Activated naive CD8-positive, alpha-beta T cell treated with anti-CD3 and anti-CD28 coated beads, Interleukin-2, amount 10 ng/mL, durations not matched to agents 7 days and 5 days (primary cell): ENCODE measurements around the gene PACS1. TPM values are rescaled to one million over a fixed set of nuclear protein-coding genes. Genes with fewer than 3 reads are reported as not detected.
"Not testable (repeated sequence)": the region's sequence is repeated elsewhere in the genome, so short reads cannot be mapped to it uniquely, and the experiment has no call there.

Experiments
- ATAC-seq: fragments of 150-1000 bp; cut with Tn5 transposase; one replicate; pipeline ENCODE4 v1.10.0; 2021; ENCODE audit warnings: low read depth, moderate library complexity
- POLR2A ChIA-PET: fragments of 350-600 bp; sonication (Branson Sonifier 250); formaldehyde crosslinking; loops from one replicate; lab custom pipeline; 2021; ENCODE audit warnings: antibody characterized with exemption; lab: Charles Lee
- DNase-seq: peaks from one replicate; pipeline ENCODE4 v3.0.0; 2021
- H3K27ac Mint-ChIP-seq: one replicate; pipeline ENCODE4 v1.8.0; 2022; ENCODE audit warnings: mild to moderate bottlenecking, mixed read lengths
- H3K27me3 Mint-ChIP-seq: one replicate; pipeline ENCODE4 v1.8.0; 2022; ENCODE audit warnings: mild to moderate bottlenecking, moderate library complexity, mixed read lengths
- H3K36me3 Mint-ChIP-seq: one replicate; pipeline ENCODE4 v1.8.0; 2021; ENCODE audit warnings: mild to moderate bottlenecking, mixed read lengths
- H3K4me1 Mint-ChIP-seq: one replicate; pipeline ENCODE4 v1.8.0; 2021; ENCODE audit warnings: mixed read lengths
- H3K4me3 Mint-ChIP-seq: one replicate; pipeline ENCODE4 v1.8.0; 2022; ENCODE audit warnings: mild to moderate bottlenecking, moderate library complexity, mixed read lengths
- H3K9me3 Mint-ChIP-seq: one replicate; pipeline ENCODE4 v1.8.0; 2021; ENCODE audit warnings: mixed read lengths
- total RNA-seq, 2 experiments: library from RNA; stranded (reverse); gene quantifications; one replicate each; pipeline ENCODE4 v1.2.3, GENCODE V29; 2021

The PACS1 gene
- total RNA-seq, 2 experiments from 2014 or later, result 138 to 162 TPM

DNA sequence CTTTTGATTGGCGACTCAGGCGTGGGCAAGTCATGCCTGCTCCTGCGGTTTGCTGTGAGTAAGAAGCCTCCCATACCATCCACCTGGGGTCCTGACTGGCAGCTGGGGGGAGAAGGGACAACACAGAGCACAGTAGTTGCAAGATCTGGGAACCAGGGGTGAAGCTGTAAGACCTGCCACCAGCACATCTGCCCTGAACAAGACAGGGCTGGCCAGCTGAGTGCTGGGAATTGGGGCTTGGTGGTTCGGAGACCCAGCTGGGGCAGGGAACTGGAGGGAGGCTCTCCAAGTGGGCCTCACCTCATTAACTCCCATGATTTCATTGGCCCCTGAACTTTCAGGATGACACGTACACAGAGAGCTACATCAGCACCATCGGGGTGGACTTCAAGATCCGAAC is 201.7 kb downstream of the PACS1 start:
- Mint-ChIP-seq H3K27me3 (no peaks in the 10 kb centered on the region), H3K27ac (peak overlapping the region; percentile 38), H3K36me3 (peaks cover 32% of the 10 kb centered on the region), H3K9me3 (no peaks in the 10 kb centered on the region), H3K4me1 (peaks cover 44% of the 10 kb centered on the region), H3K4me3 (peak overlapping the region; percentile 25)
- POLR2A ChIA-PET, result interaction anchor here (2.2 kb wide), 1 partner anchor 10 kb away, joined by 10 read pairs; no protein-coding TSS in a partner anchor
- DNase-seq (no peak), ATAC-seq (no peak)

- POLR2A ChIA-PET, result interaction anchor here (1.0 to 2.2 kb wide), 4 partner anchors 9 to 40 kb away, joined by 3 to 10 read pairs (median 4); partner anchors contain the start of gene YIF1A
- DNase-seq, result no peak
- Mint-ChIP-seq H3K36me3 (peaks cover 32% of the 10 kb centered on the region), H3K4me3 (peak overlapping the region; percentile 49), H3K4me1 (peaks cover 41% of the 10 kb centered on the region), H3K27ac (peak overlapping the region; percentile 11), H3K27me3 (no peaks in the 10 kb centered on the region), H3K9me3 (no peaks in the 10 kb centered on the region)
- no peak for ATAC-seq
These were observed 202.5 kb downstream of the PACS1 start for GRCh38 chr11:66272596-66272995.

DNA sequence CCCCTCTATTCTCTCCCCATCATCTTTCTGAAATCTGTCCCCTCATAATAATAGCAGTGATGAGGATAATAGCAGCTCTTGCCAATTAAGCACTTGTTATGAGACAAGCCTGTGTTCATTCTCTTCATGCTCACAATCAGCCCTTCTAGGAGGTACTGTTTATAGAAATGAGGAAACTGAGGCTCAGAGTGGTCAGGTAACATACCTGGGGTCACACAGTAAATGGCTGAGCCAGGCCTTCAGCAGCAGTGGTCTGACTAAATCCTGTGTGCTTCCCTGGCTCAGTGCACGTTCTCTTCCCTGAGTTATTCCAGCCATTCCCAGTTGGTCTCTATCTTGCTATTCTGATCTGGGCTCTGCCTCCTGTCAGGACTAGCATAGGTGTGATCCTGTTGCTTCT is 204.1 kb downstream of the PACS1 start:
- no peak overlapping the region for H3K4me3 Mint-ChIP-seq
- peak overlapping the region; percentile 7 for H3K27ac Mint-ChIP-seq
- POLR2A ChIA-PET, result no interaction called here
- H3K36me3 Mint-ChIP-seq, result peaks cover 31% of the 10 kb centered on the region
- no peak for DNase-seq
- no peaks in the 10 kb centered on the region for H3K9me3 Mint-ChIP-seq
- ATAC-seq, result no peak
- peaks cover 41% of the 10 kb centered on the region for H3K4me1 Mint-ChIP-seq
- peaks cover 6% of the 10 kb centered on the region for H3K27me3 Mint-ChIP-seq

GRCh38 chr11:66275396-66275795 is 205.3 kb downstream of the PACS1 start:
- Mint-ChIP-seq H3K4me3 (no peak overlapping the region), H3K36me3 (peaks cover 30% of the 10 kb centered on the region), H3K9me3 (no peaks in the 10 kb centered on the region), H3K27ac (no peak overlapping the region), H3K27me3 (peaks cover 14% of the 10 kb centered on the region), H3K4me1 (peaks cover 34% of the 10 kb centered on the region)
- ATAC-seq, result no peak
- POLR2A ChIA-PET, result no interaction called here
- no peak for DNase-seq

- ATAC-seq, result no peak
- POLR2A ChIA-PET, result no interaction called here
- Mint-ChIP-seq H3K4me3 (no peak overlapping the region), H3K4me1 (peaks cover 29% of the 10 kb centered on the region), H3K9me3 (no peaks in the 10 kb centered on the region), H3K27me3 (peaks cover 14% of the 10 kb centered on the region), H3K36me3 (peaks cover 25% of the 10 kb centered on the region), H3K27ac (no peak overlapping the region)
- no peak for DNase-seq
These were observed 206.0 kb downstream of the PACS1 start for GRCh38 chr11:66275984-66276612.

GRCh38 chr11:66276619-66277018 is 206.5 kb downstream of the PACS1 start:
- H3K4me1 Mint-ChIP-seq, result peaks cover 28% of the 10 kb centered on the region
- DNase-seq, H3K9me3 Mint-ChIP-seq, ATAC-seq, H3K4me3 Mint-ChIP-seq: not testable (repeated sequence)
- POLR2A ChIA-PET, result interaction anchor here (0.8 to 1.3 kb wide), 3 partner anchors 9 to 36 kb away, joined by 3 to 12 read pairs (median 5); partner anchors contain the start of genes RAB1B and YIF1A
- peaks cover 14% of the 10 kb centered on the region for H3K27me3 Mint-ChIP-seq
- peaks cover 24% of the 10 kb centered on the region for H3K36me3 Mint-ChIP-seq
- peak overlapping the region; percentile 2 for H3K27ac Mint-ChIP-seq

- Mint-ChIP-seq H3K36me3 (peaks cover 20% of the 10 kb centered on the region), H3K27me3 (peaks cover 14% of the 10 kb centered on the region), H3K4me1 (peaks cover 25% of the 10 kb centered on the region), H3K27ac (peak overlapping the region; percentile 2)
- H3K4me3 Mint-ChIP-seq, H3K9me3 Mint-ChIP-seq, DNase-seq, ATAC-seq: not testable (repeated sequence)
- POLR2A ChIA-PET, result interaction anchor here (0.8 to 1.3 kb wide), 3 partner anchors 9 to 36 kb away, joined by 3 to 12 read pairs (median 5); partner anchors contain the start of genes RAB1B and YIF1A
These were observed 207.0 kb downstream of the PACS1 start for GRCh38 chr11:66277064-66277463.

DNA sequence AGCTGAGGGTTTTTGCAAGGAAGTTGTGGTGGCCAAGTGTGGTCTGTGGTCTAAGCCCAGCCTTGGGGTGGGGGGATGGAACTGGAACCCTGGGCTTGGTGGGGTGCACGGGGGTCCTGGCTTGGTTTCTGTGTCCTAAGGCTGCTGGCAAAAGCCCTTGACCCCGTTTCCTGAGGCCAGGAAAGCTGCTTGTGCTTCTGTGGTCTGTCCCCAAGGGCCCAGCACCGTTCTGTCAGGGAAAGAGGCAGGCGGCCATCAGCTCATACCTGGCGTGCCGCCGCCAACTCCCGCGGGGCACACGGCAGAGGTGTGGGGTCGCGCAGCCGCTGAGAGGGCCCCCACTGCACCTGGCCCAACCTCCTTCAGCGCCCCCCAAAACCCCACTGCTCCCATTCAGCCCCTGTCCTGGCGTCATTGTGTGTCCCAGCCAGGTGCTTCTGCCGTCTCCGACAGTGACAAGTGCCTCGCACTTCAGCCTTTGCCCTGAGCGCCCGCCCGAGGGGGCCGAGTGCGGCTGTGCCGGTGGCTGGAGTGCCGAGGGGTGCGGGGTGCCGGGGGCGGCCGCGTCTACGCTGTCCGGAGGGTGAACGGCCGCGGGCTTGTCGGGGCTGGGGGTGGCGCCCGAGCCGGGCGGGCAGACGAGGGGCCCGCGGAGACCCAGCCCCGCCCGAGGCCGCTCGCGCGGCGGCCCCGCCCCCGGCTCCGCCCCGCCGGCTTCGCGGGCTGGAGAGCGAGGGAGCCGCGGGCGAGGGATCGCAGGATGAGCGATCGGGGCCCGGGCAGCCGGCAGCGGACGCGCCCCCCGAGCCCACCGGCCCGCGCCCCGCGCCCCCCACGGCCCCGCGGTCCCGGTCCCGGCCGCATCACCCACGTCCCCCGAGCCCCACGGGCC is 207.6 kb downstream of the PACS1 start, which contains the start of gene CNIH2:
Gene CNIH2, plus strand, starts transcription at position 705 of the 892 bp plus-strand sequence. CDS start 282 bp downstream, outside the sequence.
- ATAC-seq, result peak; percentile 39
- H3K27ac Mint-ChIP-seq, result peak within 1 kb of the TSS; percentile 2
- H3K4me1 Mint-ChIP-seq, result peaks cover 21% of the 10 kb centered on the region

GRCh38 chr11:66278363-66279091 is 208.5 kb downstream of the PACS1 start:
- no peak for ATAC-seq
- POLR2A ChIA-PET, result no interaction called here
- H3K4me3 Mint-ChIP-seq, result peak overlapping the region; percentile 62
- peaks cover 11% of the 10 kb centered on the region for H3K36me3 Mint-ChIP-seq
- DNase-seq, result no peak
- no peak overlapping the region for H3K27ac Mint-ChIP-seq
- peaks cover 22% of the 10 kb centered on the region for H3K4me1 Mint-ChIP-seq
- no peaks in the 10 kb centered on the region for H3K9me3 Mint-ChIP-seq
- peaks cover 14% of the 10 kb centered on the region for H3K27me3 Mint-ChIP-seq

More for the DNA sequence above, 207.6 kb downstream of the PACS1 start, which contains the start of gene CNIH2:
- peaks cover 14% of the 10 kb centered on the region for H3K36me3 Mint-ChIP-seq
- peak within 1 kb of the TSS; percentile 62 for H3K4me3 Mint-ChIP-seq
- H3K9me3 Mint-ChIP-seq, result no peaks in the 10 kb centered on the region
- peak; percentile 77 for DNase-seq
- POLR2A ChIA-PET, result interaction anchor here (0.8 to 1.3 kb wide), 3 partner anchors 10 to 35 kb away, joined by 3 to 12 read pairs (median 5); partner anchors contain the start of genes RAB1B and YIF1A
- peaks cover 14% of the 10 kb centered on the region for H3K27me3 Mint-ChIP-seq

DNA sequence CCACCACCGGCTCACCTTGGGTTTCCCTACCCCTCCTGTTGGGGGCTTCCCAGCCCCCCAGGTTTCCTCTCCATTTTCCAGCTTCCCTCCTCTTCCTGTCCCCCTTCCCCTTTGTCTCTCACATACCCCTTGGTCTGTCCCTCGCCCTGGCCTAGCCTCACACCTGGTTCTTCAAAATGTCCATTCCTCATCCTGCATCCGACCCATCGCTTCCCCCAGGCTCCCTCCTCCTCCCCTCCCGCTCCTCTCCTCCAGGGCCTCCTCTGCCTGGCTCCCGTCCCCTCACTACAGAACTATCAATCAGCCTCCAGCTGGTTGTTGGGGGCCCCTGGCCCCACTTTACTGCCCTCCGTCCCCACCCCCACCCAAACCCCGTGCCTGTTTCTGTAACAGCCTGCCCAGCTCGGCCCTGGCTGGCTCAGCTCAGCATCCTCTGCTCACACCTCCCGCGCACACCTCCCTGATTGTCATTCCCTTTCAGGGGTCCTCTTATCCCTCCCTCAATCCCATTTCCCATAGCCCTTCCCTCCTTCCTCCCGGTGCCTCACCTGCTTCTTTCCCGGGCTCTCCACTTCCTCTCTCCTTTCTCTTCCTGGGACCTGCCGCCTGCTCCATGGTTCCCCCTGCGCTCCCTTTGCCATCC is 209.1 kb downstream of the PACS1 start:
- H3K9me3 Mint-ChIP-seq, result no peaks in the 10 kb centered on the region
- peak overlapping the region; percentile 62 for H3K4me3 Mint-ChIP-seq
- peaks cover 8% of the 10 kb centered on the region for H3K36me3 Mint-ChIP-seq
- POLR2A ChIA-PET, result no interaction called here
- ATAC-seq (no peak), DNase-seq (no peak)
- H3K4me1 Mint-ChIP-seq, result peaks cover 19% of the 10 kb centered on the region
- H3K27me3 Mint-ChIP-seq, result peaks cover 14% of the 10 kb centered on the region
- H3K27ac Mint-ChIP-seq, result peak overlapping the region; percentile 48

- no peak for ATAC-seq
- POLR2A ChIA-PET, result interaction anchor here (1.0 to 3.8 kb wide), 3 partner anchors 8 to 12 kb away, joined by 3 to 20 read pairs (median 10); partner anchors contain the start of genes RAB1B and YIF1A
- no peaks in the 10 kb centered on the region for H3K9me3 Mint-ChIP-seq
- no peak overlapping the region for H3K27ac Mint-ChIP-seq
- peaks cover 14% of the 10 kb centered on the region for H3K27me3 Mint-ChIP-seq
- no peak overlapping the region for H3K4me3 Mint-ChIP-seq
- peaks cover 5% of the 10 kb centered on the region for H3K36me3 Mint-ChIP-seq
- H3K4me1 Mint-ChIP-seq, result peaks cover 19% of the 10 kb centered on the region
- DNase-seq, result peak; percentile 29
These were observed 210.4 kb downstream of the PACS1 start for GRCh38 chr11:66280428-66280827.

DNA sequence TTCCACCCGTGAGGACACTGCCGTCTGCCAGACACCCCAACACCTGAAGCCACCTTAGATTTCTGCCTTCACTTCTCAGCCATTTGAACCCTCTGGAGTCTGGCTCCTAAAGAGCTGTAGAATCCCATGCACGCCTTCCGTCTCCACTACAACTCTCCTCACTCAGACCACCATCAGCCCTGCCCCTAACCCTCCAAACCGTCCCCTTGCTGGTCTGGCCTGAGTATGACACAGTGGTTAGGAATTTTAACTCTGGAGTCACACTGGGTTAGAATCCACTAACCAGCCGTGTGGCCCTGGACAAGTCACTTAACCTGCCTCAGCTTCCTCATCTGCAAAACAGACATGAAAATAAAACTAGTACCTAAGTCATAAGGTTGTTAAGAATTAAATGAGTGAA is 210.9 kb downstream of the PACS1 start:
- no peak overlapping the region for H3K4me3 Mint-ChIP-seq
- H3K27ac Mint-ChIP-seq, result no peak overlapping the region
- ATAC-seq (no peak), DNase-seq (no peak)
- peaks cover 14% of the 10 kb centered on the region for H3K27me3 Mint-ChIP-seq
- POLR2A ChIA-PET, result interaction anchor here (1.0 to 3.8 kb wide), 3 partner anchors 8 to 13 kb away, joined by 3 to 20 read pairs (median 10); partner anchors contain the start of genes RAB1B and YIF1A
- H3K4me1 Mint-ChIP-seq, result peaks cover 19% of the 10 kb centered on the region
- no peaks in the 10 kb centered on the region for H3K9me3 Mint-ChIP-seq
- H3K36me3 Mint-ChIP-seq, result peaks cover 5% of the 10 kb centered on the region
